Thymus (tissue), 11 donors: ENCODE measurements around the gene CHURC1. TPM values are rescaled to one million over a fixed set of nuclear protein-coding genes. Genes with fewer than 3 reads are reported as not detected.

ENCODE experiments used
- DNase-seq, 9 donors: peaks; one replicate each; pipeline ENCODE4 v3.0.0-alpha.2; 2013; ENCODE audit warnings: low spot score in 9 of 9, low read depth in 6 of 9, missing footprints in 1 of 9
- H3K27ac ChIP-seq, 2 donors: one replicate each; pipeline ENCODE4 v1.5.1; 2013; ENCODE audit warnings: control low read depth in 1 of 2, low read depth in 1 of 2, low read length in 1 of 2, mild to moderate bottlenecking in 1 of 2, moderate library complexity in 1 of 2
- H3K27me3 ChIP-seq, 2 donors: one replicate each; pipeline ENCODE4 v1.5.1; 2013; ENCODE audit warnings: low read length in 1 of 2; ENCODE audit not compliant: control insufficient read depth in 2 of 2, insufficient read depth in 1 of 2
- H3K36me3 ChIP-seq, 2 donors: one replicate each; pipeline ENCODE4 v1.5.1; 2013; ENCODE audit warnings: low read length in 1 of 2, mild to moderate bottlenecking in 1 of 2, moderate library complexity in 1 of 2; ENCODE audit not compliant: control insufficient read depth in 2 of 2, insufficient read depth in 2 of 2
- H3K4me1 ChIP-seq, 2 donors: one replicate each; pipeline ENCODE4 v1.5.1; 2013; ENCODE audit warnings: low read length in 2 of 2; ENCODE audit not compliant: control insufficient read depth in 2 of 2, insufficient read depth in 2 of 2
- H3K4me3 ChIP-seq, 2 donors: one replicate each; pipeline ENCODE4 v1.5.1; 2013; ENCODE audit warnings: low read length in 2 of 2, control low read depth in 1 of 2, mild to moderate bottlenecking in 1 of 2
- H3K9me3 ChIP-seq, 2 donors: one replicate each; pipeline ENCODE4 v1.5.1; 2013; ENCODE audit warnings: low read length in 1 of 2, mild to moderate bottlenecking in 1 of 2; ENCODE audit not compliant: control insufficient read depth in 2 of 2, insufficient read depth in 1 of 2
- WGBS: extraction: QIAGEN DNeasy Blood & Tissue Kit; methylation state at CpG from one replicate; pipeline ENCODE4 v1.1.7; 2013; 5-methylcytosine and 5-hydroxymethylcytosine counted together
- polyA plus RNA-seq: library from polyadenylated mRNA; stranded (reverse); fragments of 200-250 nt; gene quantifications from one replicate; pipeline ENCODE4 v1.2.3, GENCODE V29; 2013
- total RNA-seq: library from RNA; stranded (reverse); fragments of 120-200 nt; gene quantifications from one replicate; pipeline ENCODE4 v1.2.4, GENCODE V29; 2013
- donor health status: healthy.

The CHURC1 gene
- total and polyA plus RNA-seq, 2 donors, result 55.1 to 93.7 TPM

GRCh38 chr14:64966976-64967375 is 52.7 kb downstream of the CHURC1 start:
- H3K4me3 ChIP-seq, result no peak overlapping the region
- H3K36me3 ChIP-seq, result no peaks in the 10 kb centered on the region
- H3K27me3 ChIP-seq, result peaks cover 0 to 11% of the 10 kb centered on the region in 2 donors
- no peak for DNase-seq
- 100% methylated on average over 2 of the region's 2 CpGs for WGBS
- H3K4me1 ChIP-seq, result peaks cover 2 to 22% of the 10 kb centered on the region in 2 donors
- no peaks in the 10 kb centered on the region for H3K9me3 ChIP-seq
- no peak overlapping the region for H3K27ac ChIP-seq

GRCh38 chr14:64968167-64968566 is 53.9 kb downstream of the CHURC1 start:
- H3K27ac ChIP-seq, result no peak overlapping the region
- no peak overlapping the region for H3K4me3 ChIP-seq
- no peaks in the 10 kb centered on the region for H3K36me3 ChIP-seq
- no peak for DNase-seq
- no peaks in the 10 kb centered on the region for H3K9me3 ChIP-seq
- 98% methylated on average over 7 of the region's 7 CpGs for WGBS
- peaks cover 2 to 26% of the 10 kb centered on the region in 2 donors for H3K4me1 ChIP-seq
- H3K27me3 ChIP-seq, result peaks cover 0 to 20% of the 10 kb centered on the region in 2 donors

GRCh38 chr14:64968651-64969050 is 54.4 kb downstream of the CHURC1 start:
- H3K36me3 ChIP-seq, result no peaks in the 10 kb centered on the region
- no peak for DNase-seq
- H3K4me1 ChIP-seq, result peaks cover 2 to 26% of the 10 kb centered on the region in 2 donors
- no peak overlapping the region for H3K4me3 ChIP-seq
- WGBS, result 61% methylated on average over 6 of the region's 6 CpGs
- no peak overlapping the region for H3K27ac ChIP-seq
- peaks cover 0 to 20% of the 10 kb centered on the region in 2 donors for H3K27me3 ChIP-seq
- H3K9me3 ChIP-seq, result no peaks in the 10 kb centered on the region

- Histone ChIP-seq H3K27ac (no peak overlapping the region), H3K9me3 (no peaks in the 10 kb centered on the region)
- no peak for DNase-seq
Observed at GRCh38 chr14:64970041-64970440, 55.8 kb downstream of the CHURC1 start.

GRCh38 chr14:64970776-64971477 is 56.7 kb downstream of the CHURC1 start:
- Histone ChIP-seq H3K27me3 (peaks cover 0 to 20% of the 10 kb centered on the region in 2 donors), H3K4me1 (peaks cover 2 to 26% of the 10 kb centered on the region in 2 donors), H3K9me3 (no peaks in the 10 kb centered on the region), H3K27ac (no peak overlapping the region), H3K4me3 (peak overlapping the region; percentile 46 to 78), H3K36me3 (no peaks in the 10 kb centered on the region)
- WGBS, result 74% methylated on average over 8 of the region's 8 CpGs
- DNase-seq, result no peak

More at GRCh38 chr14:64970041-64970440, 55.8 kb downstream of the CHURC1 start:
- no peak overlapping the region for H3K4me3 ChIP-seq
- 31% methylated on average over 3 of the region's 3 CpGs for WGBS
- H3K4me1 ChIP-seq, result peaks cover 2 to 26% of the 10 kb centered on the region in 2 donors
- H3K27me3 ChIP-seq, result peaks cover 0 to 20% of the 10 kb centered on the region in 2 donors
- no peaks in the 10 kb centered on the region for H3K36me3 ChIP-seq

- 8% methylated on average over 31 of the region's 31 CpGs for WGBS
Observed at GRCh38 chr14:64971491-64971942, 57.3 kb downstream of the CHURC1 start.

GRCh38 chr14:64971943-64972791 is 57.9 kb downstream of the CHURC1 start, which contains the start of gene RAB15:
TSS of gene RAB15 (minus strand) at chr14:64972336. CDS start at chr14:64972076, 260 bp downstream.
- peaks cover 0 to 26% of the 10 kb centered on the region in 2 donors for H3K27me3 ChIP-seq
- whole genome bisulfite sequencing, result under 1% methylated on average over 96 of the region's 96 CpGs
- no peak within 1 kb of the TSS for H3K27ac ChIP-seq
- H3K4me3 ChIP-seq, result peak within 1 kb of the TSS; percentile 55 to 78
- no peaks in the 10 kb centered on the region for H3K9me3 ChIP-seq
- H3K4me1 ChIP-seq, result peaks cover 2 to 26% of the 10 kb centered on the region in 2 donors
- no peaks in the 10 kb centered on the region for H3K36me3 ChIP-seq
- peak in 6 of 9 donors; percentile 31 to 71 (median 52) for DNase-seq

More at GRCh38 chr14:64971491-64971942, 57.3 kb downstream of the CHURC1 start:
- peak overlapping the region; percentile 46 to 78 for H3K4me3 ChIP-seq
- H3K27me3 ChIP-seq, result peaks cover 0 to 20% of the 10 kb centered on the region in 2 donors
- no peaks in the 10 kb centered on the region for H3K36me3 ChIP-seq
- H3K9me3 ChIP-seq, result no peaks in the 10 kb centered on the region
- no peak for DNase-seq
- peaks cover 2 to 26% of the 10 kb centered on the region in 2 donors for H3K4me1 ChIP-seq
- no peak overlapping the region for H3K27ac ChIP-seq

- Histone ChIP-seq H3K36me3 (no peaks in the 10 kb centered on the region), H3K27ac (no peak overlapping the region), H3K27me3 (peaks cover 0 to 33% of the 10 kb centered on the region in 2 donors), H3K4me3 (no peak overlapping the region), H3K9me3 (no peaks in the 10 kb centered on the region), H3K4me1 (peaks cover 2 to 26% of the 10 kb centered on the region in 2 donors)
- WGBS, result 93% methylated on average over 8 of the region's 8 CpGs
- no peak for DNase-seq
Observed at GRCh38 chr14:64973026-64973442, 58.8 kb downstream of the CHURC1 start.

GRCh38 chr14:64973826-64974225 is 59.6 kb downstream of the CHURC1 start:
- no peaks in the 10 kb centered on the region for H3K36me3 ChIP-seq
- no peak for DNase-seq
- H3K4me3 ChIP-seq, result no peak overlapping the region
- H3K4me1 ChIP-seq, result peaks cover 2 to 23% of the 10 kb centered on the region in 2 donors
- 99% methylated on average over 9 of the region's 9 CpGs for WGBS
- H3K27me3 ChIP-seq, result peaks cover 0 to 34% of the 10 kb centered on the region in 2 donors
- no peaks in the 10 kb centered on the region for H3K9me3 ChIP-seq
- H3K27ac ChIP-seq, result no peak overlapping the region
